Measurements from ENCODE around the gene IL24.
"Not testable (repeated sequence)": the region's sequence is repeated elsewhere in the genome, so short reads cannot be mapped to it uniquely, and the experiment has no call there.

The IL24 gene

GRCh38 chr1:206897175-206897574 lies at the start of gene IL24:
Gene IL24 (plus strand): TSS chr1:206897443. CDS start chr1:206897833, 390 bp downstream.
- DNase-seq: no peak

- no peak for DNase-seq
Measured at GRCh38 chr1:206847946-206848345, 49.3 kb upstream of the IL24 start.

GRCh38 chr1:206850401-206850800 lies 46.8 kb upstream of the IL24 start:
- no peak for DNase-seq

GRCh38 chr1:206851341-206852010 lies 45.8 kb upstream of the IL24 start:
- no peak for DNase-seq

GRCh38 chr1:206852662-206853061 lies 44.6 kb upstream of the IL24 start:
- not testable (repeated sequence) for DNase-seq

- not testable (repeated sequence) for DNase-seq
Measured at GRCh38 chr1:206853696-206854095, 43.5 kb upstream of the IL24 start.

- no peak for DNase-seq
Measured at GRCh38 chr1:206854401-206855129, 42.7 kb upstream of the IL24 start.

- DNase-seq: no peak
Measured at GRCh38 chr1:206855859-206856258, 41.4 kb upstream of the IL24 start.

- peak in 1 of 3 experiments; percentile 6 for DNase-seq
Measured at GRCh38 chr1:206856674-206857464, 40.4 kb upstream of the IL24 start.

- no peak for DNase-seq
Measured at GRCh38 chr1:206859082-206859521, 38.1 kb upstream of the IL24 start.

GRCh38 chr1:206860165-206860564 lies 37.1 kb upstream of the IL24 start:
- no peak for DNase-seq

GRCh38 chr1:206863266-206863665 lies 34.0 kb upstream of the IL24 start:
- peak; percentile 21 to 71 (median 33) for DNase-seq

GRCh38 chr1:206864939-206865671 lies 32.1 kb upstream of the IL24 start, which contains the start of gene IL20:
Gene IL20 (plus strand): TSS chr1:206865623. CDS start chr1:206865853, 230 bp downstream.
- peak in 2 of 3 experiments; percentile 56 to 87 for DNase-seq

- no peak for DNase-seq
Measured at GRCh38 chr1:206866062-206866461, 31.2 kb upstream of the IL24 start.

GRCh38 chr1:206867239-206867638 lies 30.0 kb upstream of the IL24 start:
- DNase-seq: no peak

- DNase-seq: no peak
Measured at GRCh38 chr1:206867716-206868115, 29.5 kb upstream of the IL24 start.

- DNase-seq: no peak
Measured at GRCh38 chr1:206868264-206868663, 29.0 kb upstream of the IL24 start.

- DNase-seq: no peak
Measured at GRCh38 chr1:206872139-206872538, 25.1 kb upstream of the IL24 start.

- no peak for DNase-seq
Measured at GRCh38 chr1:206873603-206874188, 23.5 kb upstream of the IL24 start.

GRCh38 chr1:206875752-206876377 lies 21.4 kb upstream of the IL24 start:
- no peak for DNase-seq

- DNase-seq: no peak
Measured at GRCh38 chr1:206878456-206878855, 18.8 kb upstream of the IL24 start.

- DNase-seq: no peak
Measured at GRCh38 chr1:206880314-206880713, 16.9 kb upstream of the IL24 start.
